ENCODE measurements around the gene PLBD1. TPM values are rescaled to one million over a fixed set of nuclear protein-coding genes. Genes with fewer than 3 reads are reported as not detected.
A peak's percentile ranks its signal among the peaks of the same experiment; 100 is the strongest.

Gene PLBD1

GRCh38 chr12:14454098-14454907 lies 113.4 kb downstream of the PLBD1 start:
- no peaks in the 10 kb centered on the region for H3K36me3 ChIP-seq (ENCODE audit: control insufficient read depth, insufficient read depth, low read length)
- no peak overlapping the region for H2BK120ac ChIP-seq (ENCODE audit: low read depth, low read length)
- no peak overlapping the region for H2BK15ac ChIP-seq (replicated peaks; ENCODE audit: low read depth)
- no CpG with 5 or more reads among the region's 2 CpGs for WGBS (ENCODE audit: extremely low coverage, insufficient coverage, low lambda C conversion rate)
- H3K79me2 ChIP-seq (ENCODE audit: control insufficient read depth, insufficient read depth, low read length): peaks cover 5% of the 10 kb centered on the region
- DNase-seq: peak; percentile 96
- H3K27ac ChIP-seq (ENCODE audit: low read depth, low read length): no peak overlapping the region
- H3K4me1 ChIP-seq (ENCODE audit: control insufficient read depth, low read depth, low read length): no peaks in the 10 kb centered on the region
- H3K79me1 ChIP-seq (ENCODE audit: low read length): peaks cover 5% of the 10 kb centered on the region
- no peak overlapping the region for H2BK5ac ChIP-seq (ENCODE audit: low read length)
- no peak overlapping the region for H3K4me2 ChIP-seq (ENCODE audit: low read length)
- H3K27me3 ChIP-seq (ENCODE audit: insufficient read depth, low read length, poor library complexity): no peaks in the 10 kb centered on the region
- no peak overlapping the region for H3K23ac ChIP-seq (ENCODE audit: low read length)
- no peak overlapping the region for H3K56ac ChIP-seq (ENCODE audit: low read length)
- H3K4me3 ChIP-seq (ENCODE audit: low read length): no peak overlapping the region
- no peak overlapping the region for H4K8ac ChIP-seq (ENCODE audit: low read depth, low read length)
- no peak overlapping the region for H3K4ac ChIP-seq (ENCODE audit: low read depth, low read length)
- no peak overlapping the region for H2AK5ac ChIP-seq (ENCODE audit: low read length)
- H4K5ac ChIP-seq (ENCODE audit: low read length): no peak overlapping the region
- H3K9ac ChIP-seq (ENCODE audit: low read length): no peak overlapping the region
- H3K18ac ChIP-seq (ENCODE audit: low read length): no peak overlapping the region

Small RNA genes lying within 50 kb of the gene (small RNA-seq; reads per million reads assigned to genes)
- not detected for gene RN7SKP134 (ENCODE audit: insufficient read depth)
